Stimulated activated naive B cell treated with anti-CD40 and anti-IgM and Interleukin-4, amounts not matched to agents 10 μg/mL and 1 μg/mL and 100 μg/mL, for 72 hours (primary cell): ENCODE results near the gene KLF5.

Source experiments
- ATAC-seq, 2 donors: fragments of 150-1000 bp; cut with Tn5 transposase; replicated peaks; 2 replicates each; pipeline ENCODE4 v1.10.0; 2021; ENCODE audit warnings: moderate library complexity in 1 of 2
- DNase-seq: peaks from one replicate; pipeline ENCODE4 v3.0.0; 2021
- H3K27ac Mint-ChIP-seq: one replicate; pipeline ENCODE4 v1.8.0; 2022; ENCODE audit warnings: mild to moderate bottlenecking, mixed read lengths
- H3K27me3 Mint-ChIP-seq, 2 donors: one replicate each; pipeline ENCODE4 v1.8.0; 2022; ENCODE audit warnings: mixed read lengths in 2 of 2
- H3K36me3 Mint-ChIP-seq, 2 donors: one replicate each; pipeline ENCODE4 v1.8.0; 2022; ENCODE audit warnings: mixed read lengths in 2 of 2, mild to moderate bottlenecking in 1 of 2
- H3K4me1 Mint-ChIP-seq, 2 donors: one replicate each; pipeline ENCODE4 v1.8.0; 2022; ENCODE audit warnings: mixed read lengths in 2 of 2, mild to moderate bottlenecking in 1 of 2
- H3K4me3 Mint-ChIP-seq, 2 donors: one replicate each; pipeline ENCODE4 v1.8.0; 2022; ENCODE audit warnings: mild to moderate bottlenecking in 2 of 2, mixed read lengths in 2 of 2, moderate library complexity in 1 of 2
- H3K9me3 Mint-ChIP-seq, 2 donors: one replicate each; pipeline ENCODE4 v1.8.0; 2022; ENCODE audit warnings: mixed read lengths in 2 of 2, mild to moderate bottlenecking in 1 of 2

The KLF5 gene

GRCh38 chr13:73065665-73066340 is 7.0 kb downstream of the KLF5 start:
- DNase-seq (no peak), ATAC-seq (no peak)
- Mint-ChIP-seq H3K4me3 (no peak overlapping the region), H3K27me3 (peaks cover 0 to 14% of the 10 kb centered on the region in 2 donors), H3K36me3 (peaks cover 0 to 3% of the 10 kb centered on the region in 2 donors), H3K4me1 (peaks cover 0 to 1% of the 10 kb centered on the region in 2 donors), H3K27ac (no peak overlapping the region), H3K9me3 (no peaks in the 10 kb centered on the region)

GRCh38 chr13:73069206-73069805 is 10.5 kb downstream of the KLF5 start:
- Mint-ChIP-seq H3K27ac (no peak overlapping the region), H3K4me3 (no peak overlapping the region), H3K9me3 (no peaks in the 10 kb centered on the region), H3K36me3 (no peaks in the 10 kb centered on the region), H3K27me3 (no peaks in the 10 kb centered on the region), H3K4me1 (peaks cover under 1 to 2% of the 10 kb centered on the region in 2 donors)
- DNase-seq: no peak
- ATAC-seq: no peak

- peaks cover 2 to 5% of the 10 kb centered on the region in 2 donors for H3K4me1 Mint-ChIP-seq
- ATAC-seq: no peak
- H3K27me3 Mint-ChIP-seq: no peaks in the 10 kb centered on the region
- H3K9me3 Mint-ChIP-seq: no peaks in the 10 kb centered on the region
- DNase-seq: no peak
- H3K27ac Mint-ChIP-seq: no peak overlapping the region
- no peaks in the 10 kb centered on the region for H3K36me3 Mint-ChIP-seq
- no peak overlapping the region for H3K4me3 Mint-ChIP-seq
These were observed 11.8 kb downstream of the KLF5 start for GRCh38 chr13:73070451-73071098.

GRCh38 chr13:73072239-73072900 is 13.6 kb downstream of the KLF5 start:
- H3K9me3 Mint-ChIP-seq: no peaks in the 10 kb centered on the region
- H3K27ac Mint-ChIP-seq: no peak overlapping the region
- DNase-seq (no peak), ATAC-seq (no peak)
- H3K4me1 Mint-ChIP-seq: peaks cover 2 to 5% of the 10 kb centered on the region in 2 donors
- no peak overlapping the region for H3K4me3 Mint-ChIP-seq
- H3K36me3 Mint-ChIP-seq: no peaks in the 10 kb centered on the region
- no peaks in the 10 kb centered on the region for H3K27me3 Mint-ChIP-seq

GRCh38 chr13:73073050-73073449 is 14.2 kb downstream of the KLF5 start:
- Mint-ChIP-seq H3K4me1 (peaks cover 2 to 5% of the 10 kb centered on the region in 2 donors), H3K36me3 (no peaks in the 10 kb centered on the region), H3K9me3 (no peaks in the 10 kb centered on the region), H3K27ac (no peak overlapping the region), H3K4me3 (no peak overlapping the region), H3K27me3 (no peaks in the 10 kb centered on the region)
- DNase-seq (no peak), ATAC-seq (no peak)

- Mint-ChIP-seq H3K9me3 (no peaks in the 10 kb centered on the region), H3K4me1 (peaks cover 2 to 5% of the 10 kb centered on the region in 2 donors), H3K27ac (no peak overlapping the region), H3K27me3 (peaks cover 0 to 5% of the 10 kb centered on the region in 2 donors), H3K36me3 (no peaks in the 10 kb centered on the region), H3K4me3 (no peak overlapping the region)
- no peak for ATAC-seq
- DNase-seq: no peak
These were observed 15.2 kb downstream of the KLF5 start for GRCh38 chr13:73074014-73074413.

GRCh38 chr13:73074926-73075325 is 16.1 kb downstream of the KLF5 start:
- H3K27ac Mint-ChIP-seq: no peak overlapping the region
- peaks cover 2 to 5% of the 10 kb centered on the region in 2 donors for H3K4me1 Mint-ChIP-seq
- H3K4me3 Mint-ChIP-seq: no peak overlapping the region
- no peaks in the 10 kb centered on the region for H3K9me3 Mint-ChIP-seq
- no peak for DNase-seq
- H3K27me3 Mint-ChIP-seq: peaks cover 0 to 11% of the 10 kb centered on the region in 2 donors
- no peaks in the 10 kb centered on the region for H3K36me3 Mint-ChIP-seq
- ATAC-seq: no peak

GRCh38 chr13:73075546-73075945 is 16.7 kb downstream of the KLF5 start:
- H3K4me1 Mint-ChIP-seq: peaks cover 2 to 5% of the 10 kb centered on the region in 2 donors
- no peak overlapping the region for H3K27ac Mint-ChIP-seq
- no peaks in the 10 kb centered on the region for H3K36me3 Mint-ChIP-seq
- H3K9me3 Mint-ChIP-seq: no peaks in the 10 kb centered on the region
- DNase-seq (no peak), ATAC-seq (no peak)
- H3K27me3 Mint-ChIP-seq: peaks cover 0 to 11% of the 10 kb centered on the region in 2 donors
- no peak overlapping the region for H3K4me3 Mint-ChIP-seq

GRCh38 chr13:73075954-73076353 is 17.1 kb downstream of the KLF5 start:
- Mint-ChIP-seq H3K36me3 (no peaks in the 10 kb centered on the region), H3K27me3 (peaks cover under 1 to 12% of the 10 kb centered on the region in 2 donors), H3K4me1 (peaks cover 2 to 5% of the 10 kb centered on the region in 2 donors), H3K27ac (no peak overlapping the region), H3K4me3 (no peak overlapping the region), H3K9me3 (no peaks in the 10 kb centered on the region)
- DNase-seq (no peak), ATAC-seq (no peak)

- H3K27ac Mint-ChIP-seq: no peak overlapping the region
- ATAC-seq: no peak
These were observed 19.1 kb downstream of the KLF5 start for GRCh38 chr13:73077865-73078264.

GRCh38 chr13:73079359-73079758 is 20.6 kb downstream of the KLF5 start:
- DNase-seq (no peak), ATAC-seq (no peak)
- no peak overlapping the region for H3K27ac Mint-ChIP-seq
- no peaks in the 10 kb centered on the region for H3K36me3 Mint-ChIP-seq
- H3K9me3 Mint-ChIP-seq: no peaks in the 10 kb centered on the region
- peaks cover 7 to 19% of the 10 kb centered on the region in 2 donors for H3K27me3 Mint-ChIP-seq
- H3K4me1 Mint-ChIP-seq: peaks cover 0 to 3% of the 10 kb centered on the region in 2 donors
- H3K4me3 Mint-ChIP-seq: no peak overlapping the region

More at GRCh38 chr13:73077865-73078264, 19.1 kb downstream of the KLF5 start:
- no peak for DNase-seq
- H3K27me3 Mint-ChIP-seq: peaks cover 7 to 19% of the 10 kb centered on the region in 2 donors
- H3K9me3 Mint-ChIP-seq: no peaks in the 10 kb centered on the region
- no peak overlapping the region for H3K4me3 Mint-ChIP-seq
- peaks cover 2 to 5% of the 10 kb centered on the region in 2 donors for H3K4me1 Mint-ChIP-seq
- H3K36me3 Mint-ChIP-seq: no peaks in the 10 kb centered on the region

- H3K4me3 Mint-ChIP-seq: no peak overlapping the region
- no peaks in the 10 kb centered on the region for H3K9me3 Mint-ChIP-seq
- no peaks in the 10 kb centered on the region for H3K36me3 Mint-ChIP-seq
These were observed 22.6 kb downstream of the KLF5 start for GRCh38 chr13:73081256-73081915.

GRCh38 chr13:73082471-73082870 is 23.7 kb downstream of the KLF5 start:
- H3K4me3 Mint-ChIP-seq: no peak overlapping the region
- DNase-seq: no peak
- no peaks in the 10 kb centered on the region for H3K4me1 Mint-ChIP-seq

More at GRCh38 chr13:73081256-73081915, 22.6 kb downstream of the KLF5 start:
- H3K27ac Mint-ChIP-seq: no peak overlapping the region
- H3K4me1 Mint-ChIP-seq: no peaks in the 10 kb centered on the region
- ATAC-seq (no peak), DNase-seq (no peak)
- H3K27me3 Mint-ChIP-seq: peaks cover 7 to 19% of the 10 kb centered on the region in 2 donors

GRCh38 chr13:73082895-73083294 is 24.1 kb downstream of the KLF5 start:
- H3K27me3 Mint-ChIP-seq: peaks cover 7 to 19% of the 10 kb centered on the region in 2 donors
- no peak overlapping the region for H3K4me3 Mint-ChIP-seq
- H3K27ac Mint-ChIP-seq: no peak overlapping the region
- ATAC-seq (no peak), DNase-seq (no peak)
- no peaks in the 10 kb centered on the region for H3K36me3 Mint-ChIP-seq
- H3K9me3 Mint-ChIP-seq: no peaks in the 10 kb centered on the region
- no peaks in the 10 kb centered on the region for H3K4me1 Mint-ChIP-seq

More at GRCh38 chr13:73082471-73082870, 23.7 kb downstream of the KLF5 start:
- Mint-ChIP-seq H3K36me3 (no peaks in the 10 kb centered on the region), H3K27ac (no peak overlapping the region), H3K9me3 (no peaks in the 10 kb centered on the region), H3K27me3 (peaks cover 7 to 19% of the 10 kb centered on the region in 2 donors)
- no peak for ATAC-seq
